HG03520 (cell line): ENCODE measurements around the gene GPC4.
"Not testable (repeated sequence)": the region's sequence is repeated elsewhere in the genome, so short reads cannot be mapped to it uniquely, and the experiment has no call there.

ENCODE experiments used
- ATAC-seq: cut with Tn5 transposase; IDR thresholded peaks from one replicate; pipeline ENCODE4 v1.9.1; 2021; ENCODE audit warnings: mild to moderate bottlenecking, moderate library complexity; ENCODE audit not compliant: unreplicated experiment

Gene GPC4

GRCh38 chrX:133369065-133369464 is 46.2 kb downstream of the GPC4 start:
- ATAC-seq = no peak

DNA sequence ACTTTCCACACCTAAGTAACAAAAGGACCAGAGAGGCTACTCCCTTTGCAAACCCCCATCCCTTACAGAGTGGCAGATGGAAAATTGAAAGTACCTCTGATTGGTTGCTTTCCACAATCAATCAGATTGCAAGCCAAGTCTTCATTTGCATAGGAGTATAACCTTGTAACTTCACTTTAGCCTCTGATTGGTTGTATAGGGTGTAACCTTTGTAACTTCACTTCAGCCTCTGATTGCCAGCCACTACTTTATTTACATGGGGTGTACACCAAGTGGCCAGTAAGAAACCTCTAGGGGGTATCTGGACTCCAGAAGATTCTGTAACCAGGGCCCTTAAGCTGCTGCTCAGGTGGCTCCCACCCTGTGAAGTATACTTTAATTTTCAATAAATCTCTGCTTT is 48.6 kb downstream of the GPC4 start:
- no peak for ATAC-seq

DNA sequence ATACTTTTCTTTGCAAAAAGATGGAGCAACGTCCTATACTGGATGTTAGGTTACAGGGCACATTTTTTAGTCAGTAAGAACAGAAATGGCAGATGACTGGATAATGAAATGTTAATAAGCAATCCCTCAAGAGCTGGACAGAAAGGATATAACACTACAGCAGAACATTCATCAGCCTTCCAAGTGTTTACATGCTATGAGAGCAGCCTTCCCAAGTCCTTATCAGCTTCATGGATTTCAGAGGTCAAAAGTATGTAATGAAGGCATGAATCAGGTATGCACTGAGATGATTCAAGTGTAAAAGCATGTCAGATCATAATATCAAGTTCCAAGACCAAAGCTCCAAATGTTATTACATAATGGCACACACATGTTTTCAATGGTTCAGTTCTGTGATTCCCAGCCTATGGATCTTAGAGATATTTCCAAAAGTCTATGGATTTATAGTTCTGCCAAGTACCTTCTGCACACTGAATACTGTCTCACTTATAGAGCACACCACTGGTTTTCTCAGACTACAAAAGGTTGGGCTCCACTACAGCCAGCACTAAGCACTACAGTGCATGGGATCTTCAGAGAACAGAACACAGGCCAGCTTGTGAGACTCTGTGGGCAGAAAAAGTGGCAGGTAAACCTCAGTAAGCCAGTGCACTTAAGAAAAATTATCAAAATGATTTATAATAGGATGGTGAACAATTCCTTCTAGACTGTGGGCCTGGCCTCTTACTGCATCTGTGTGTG is 49.2 kb downstream of the GPC4 start:
- ATAC-seq = no peak

- ATAC-seq = no peak
Measured at GRCh38 chrX:133364865-133365264, 50.4 kb downstream of the GPC4 start.

- no peak for ATAC-seq
Measured at GRCh38 chrX:133364196-133364595, 51.1 kb downstream of the GPC4 start.

GRCh38 chrX:133362538-133362937 is 52.8 kb downstream of the GPC4 start:
- no peak for ATAC-seq

DNA sequence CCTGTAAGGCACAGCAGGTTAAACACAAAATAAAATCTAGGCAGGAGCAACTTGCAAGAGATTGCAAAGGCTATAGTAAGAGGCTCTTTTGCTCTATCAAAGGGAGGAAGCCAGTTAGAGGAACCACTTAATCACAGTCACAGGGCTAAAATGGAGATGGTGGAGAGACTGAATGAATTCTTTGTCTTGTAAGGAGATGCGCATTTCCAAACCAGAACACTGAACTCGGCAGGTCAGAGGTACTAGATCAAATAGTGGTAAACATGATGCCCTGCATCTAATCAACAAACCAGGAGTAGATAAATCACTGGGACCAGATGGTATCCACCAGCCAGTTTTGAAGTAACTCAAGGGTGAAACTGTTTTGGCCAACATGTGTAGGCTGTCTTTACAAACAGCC is 55.8 kb downstream of the GPC4 start:
- no peak for ATAC-seq

DNA sequence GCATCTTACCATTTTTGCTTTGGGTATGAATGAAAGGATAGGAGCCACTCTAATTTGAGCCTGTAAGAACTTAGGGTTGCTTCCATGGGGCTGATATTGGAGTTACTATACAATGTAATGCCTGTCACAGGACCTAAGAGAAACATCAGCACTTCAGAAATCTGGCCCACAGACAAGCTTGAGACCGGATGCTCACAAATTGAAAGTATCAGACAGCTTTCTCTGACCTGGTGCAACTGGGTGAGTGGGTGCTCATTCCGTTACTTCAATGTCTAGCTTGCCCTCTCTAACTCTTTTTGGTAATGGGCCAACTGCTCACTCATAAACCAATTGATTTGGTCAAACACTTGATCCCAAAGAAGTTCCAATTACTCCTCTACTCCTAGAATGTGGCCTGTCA is 62.1 kb downstream of the GPC4 start:
- no peak for ATAC-seq

GRCh38 chrX:133350751-133351150 is 64.5 kb downstream of the GPC4 start:
- no peak for ATAC-seq

GRCh38 chrX:133346026-133346425 is 69.3 kb downstream of the GPC4 start:
- no peak for ATAC-seq

GRCh38 chrX:133339566-133339965 is 75.7 kb downstream of the GPC4 start:
- no peak for ATAC-seq

- no peak for ATAC-seq
Measured at GRCh38 chrX:133337250-133337649, 78.0 kb downstream of the GPC4 start.

GRCh38 chrX:133335027-133335426 is 80.3 kb downstream of the GPC4 start:
- no peak for ATAC-seq

DNA sequence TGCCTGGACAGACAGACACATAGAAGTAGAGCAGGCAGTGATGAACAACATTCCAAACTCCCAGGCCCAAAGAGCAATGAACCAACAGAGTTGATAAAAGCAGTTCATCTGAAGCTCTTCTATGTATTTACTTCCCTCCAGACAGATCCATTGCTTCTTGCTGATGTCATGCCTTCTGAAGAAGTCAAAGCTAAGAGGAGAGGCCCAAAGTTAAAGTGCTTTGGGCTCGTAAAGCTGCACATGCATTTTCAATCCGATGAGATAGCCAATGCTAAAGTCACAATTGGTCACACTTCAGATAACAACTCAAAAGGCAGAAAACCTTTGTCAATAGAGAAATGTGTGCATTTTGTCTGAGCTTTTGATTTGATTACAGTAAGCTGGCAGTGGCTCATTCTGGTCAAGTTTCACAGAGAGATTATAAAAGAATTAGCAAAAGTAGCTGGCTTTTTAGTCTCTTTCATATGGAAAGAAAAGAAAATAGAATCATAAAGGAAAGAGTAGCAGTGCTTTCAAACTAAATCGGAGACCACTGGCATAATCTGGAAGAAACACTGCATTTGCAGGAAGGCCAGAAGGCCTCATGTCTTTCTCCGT is 82.0 kb downstream of the GPC4 start:
- ATAC-seq = no peak

GRCh38 chrX:133332737-133333136 is 82.6 kb downstream of the GPC4 start:
- ATAC-seq = no peak

GRCh38 chrX:133330956-133331355 is 84.3 kb downstream of the GPC4 start:
- ATAC-seq = no peak

- no peak for ATAC-seq
Measured at GRCh38 chrX:133325422-133325821, 89.9 kb downstream of the GPC4 start.

- no peak for ATAC-seq
Measured at GRCh38 chrX:133323431-133323830, 91.9 kb downstream of the GPC4 start.

- not testable (repeated sequence) for ATAC-seq
Measured at GRCh38 chrX:133322269-133322668, 93.0 kb downstream of the GPC4 start.

DNA sequence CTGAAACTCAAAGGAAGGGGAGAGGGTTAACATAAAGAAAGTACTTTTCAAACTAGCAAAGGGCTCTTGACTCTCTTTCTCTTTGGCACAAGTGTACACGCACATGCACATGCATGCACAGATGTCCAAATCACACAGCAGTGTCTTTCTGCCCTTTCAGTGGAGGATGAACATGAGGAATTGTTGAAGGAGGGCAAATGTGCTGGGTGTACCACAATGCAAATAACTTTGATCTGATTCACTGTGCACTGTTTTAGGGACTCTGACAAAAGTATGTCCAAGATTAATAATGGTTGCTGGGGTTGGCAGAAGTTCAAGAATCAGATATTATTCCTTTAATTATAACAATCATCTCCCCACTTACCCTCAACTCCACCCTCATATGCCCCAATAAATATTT is 93.8 kb downstream of the GPC4 start:
- ATAC-seq = no peak

GRCh38 chrX:133314281-133314680 is 101.0 kb downstream of the GPC4 start:
- no peak for ATAC-seq

DNA sequence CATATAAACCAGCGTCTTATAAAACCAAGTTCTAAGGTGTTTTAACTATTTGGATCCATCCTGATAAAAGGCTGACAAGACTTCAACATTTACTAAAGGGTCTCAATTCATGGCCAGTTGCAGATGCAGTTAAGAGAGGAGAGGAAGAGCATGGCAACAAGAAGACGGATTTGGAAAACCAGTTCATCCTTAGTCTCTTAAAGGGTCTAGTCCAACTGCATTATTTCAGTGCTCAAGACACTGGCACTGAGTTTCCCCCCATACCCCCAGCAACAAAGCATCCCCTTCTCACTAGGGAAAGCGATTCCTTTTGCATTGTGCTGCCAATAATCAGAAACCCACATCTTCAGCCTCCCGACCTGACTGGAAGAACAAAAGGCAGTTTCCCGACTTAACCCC is 106.8 kb downstream of the GPC4 start:
- no peak for ATAC-seq
